Measurements from ENCODE around the gene RAB11FIP4.

- TF ChIP-seq REST (IDR thresholded peaks at IDR 0.05; ENCODE audit: insufficient read depth in 1 of 2, low read depth in 2 of 2, low read length in 2 of 2), result no peak
- no peak for TF ChIP-seq TAF1 (IDR thresholded peaks at IDR 0.05; ENCODE audit: borderline replicate concordance, insufficient read depth, low read length)
- TF ChIP-seq POLR2AphosphoS5 (IDR thresholded peaks at IDR 0.05; ENCODE audit: low read depth, low read length), result no peak
These were observed 31.0 kb downstream of the RAB11FIP4 start for GRCh38 chr17:31422443-31422842.

All from PFSK-1 (cell line).